AG04450 (cell line): Measurements from ENCODE around the gene SLC2A9. TPM values are rescaled to one million over a fixed set of nuclear protein-coding genes. Genes with fewer than 3 reads are reported as not detected.

Experiments
- CTCF ChIA-PET: fragments of 300-600, 350-600 bp; formaldehyde crosslinking; extraction: SDS; loops from one replicate; lab custom pipeline; 2022; ENCODE audit warnings: antibody characterized with exemption, inconsistent platforms; lab: Charles Lee
- POLR2A ChIA-PET: fragments of 350-600 bp; formaldehyde crosslinking; extraction: SDS; loops from one replicate; lab custom pipeline; 2021; ENCODE audit warnings: antibody characterized with exemption, inconsistent platforms; lab: Yijun Ruan, JAX
- DNase-seq: peaks from one replicate; pipeline ENCODE4 v3.0.0-alpha.2; 2011; ENCODE audit warnings: low read depth, low spot score
- H3K27ac ChIP-seq: one replicate; pipeline ENCODE4 v1.5.1; 2012; ENCODE audit warnings: low read depth, low read length, control low read depth
- H3K27me3 ChIP-seq: one replicate; pipeline ENCODE4 v1.6.0; 2012; ENCODE audit warnings: low read length; ENCODE audit not compliant: control insufficient read depth, insufficient read depth
- H3K4me3 ChIP-seq: 2 replicates; pipeline ENCODE4 v1.5.1; 2011; ENCODE audit warnings: mild to moderate bottlenecking, low read depth, low read length, control low read depth
- H3K9me3 ChIP-seq: 2 replicates; pipeline ENCODE4 v1.5.1; 2012; ENCODE audit warnings: low read length; ENCODE audit not compliant: control insufficient read depth, insufficient read depth
- polyA plus RNA-seq: library from polyadenylated mRNA; depleted of rRNA; stranded (reverse); fragments of >200 nt; gene quantifications from 2 replicates; pipeline ENCODE4 v1.2.3, GENCODE V29; 2011; rRNA removed
- small RNA-seq: library from RNA; depleted of rRNA; stranded (forward); fragments of <200 nt; gene quantifications from one replicate; pipeline ENCODE3, GENCODE V24; 2012; ENCODE audit warnings: low read depth; ENCODE audit not compliant: insufficient read length
- TF ChIP-seq, protein P1 (sequence below): IDR thresholded peaks from 2 replicates; pipeline ENCODE4 v1.5.1; 2011; ENCODE audit warnings: low read depth, low read length, control low read depth, inconsistent platforms

SLC2A9 gene
- polyA plus RNA-seq, 1 experiment, result 2.4 TPM

DNA sequence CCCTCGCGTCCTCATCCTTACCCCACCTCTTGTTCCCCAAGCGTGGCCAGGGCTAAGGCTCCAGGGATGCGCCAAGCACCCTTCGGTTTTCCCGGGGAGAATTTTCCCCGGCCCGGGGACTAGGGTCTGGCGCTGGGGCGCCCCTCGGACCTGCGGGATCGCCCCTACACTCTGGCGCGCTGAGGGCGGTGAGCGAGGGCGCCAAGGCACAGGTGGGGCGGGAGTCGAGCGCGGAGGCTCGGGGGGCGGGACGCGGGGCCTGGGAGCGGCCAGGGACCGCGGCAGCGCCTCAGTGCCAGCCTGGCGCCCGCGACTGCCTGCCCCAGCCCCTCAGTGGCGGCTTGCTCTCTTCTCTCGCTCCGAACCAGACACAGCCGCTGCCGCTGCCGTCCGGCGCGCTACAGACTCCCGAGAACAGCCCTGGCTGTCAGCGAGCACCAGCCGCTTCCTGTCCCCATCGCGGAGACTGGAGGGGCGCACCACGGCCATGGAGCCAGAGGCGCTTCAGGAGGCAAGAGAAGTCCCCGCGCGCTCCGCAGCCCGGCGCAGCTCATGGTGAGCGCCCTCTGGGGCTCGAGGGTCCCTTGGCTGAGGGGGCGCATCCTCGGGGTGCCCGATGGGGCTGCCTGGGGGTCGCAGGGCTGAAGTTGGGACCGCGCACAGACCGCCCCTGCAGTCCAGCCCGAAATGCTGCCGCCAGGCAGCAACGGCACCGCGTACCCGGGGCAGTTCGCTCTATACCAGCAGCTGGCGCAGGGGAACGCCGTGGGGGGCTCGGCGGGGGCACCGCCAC is 239.8 kb downstream of the SLC2A9 start, which contains the start of gene DRD5:
Gene DRD5 (plus strand): TSS at position 292 of the 793 bp plus-strand sequence. CDS start 396 bp downstream, at position 688.
- ChIA-PET CTCF (no interaction called here), POLR2A (no interaction called here)
- DNase-seq, result no peak
- Histone ChIP-seq H3K4me3 (no peak within 1 kb of the TSS), H3K27ac (no peak within 1 kb of the TSS), H3K27me3 (no peaks in the 10 kb centered on the region), H3K9me3 (peaks cover 32% of the 10 kb centered on the region)
- TF ChIP-seq, protein P1, sequence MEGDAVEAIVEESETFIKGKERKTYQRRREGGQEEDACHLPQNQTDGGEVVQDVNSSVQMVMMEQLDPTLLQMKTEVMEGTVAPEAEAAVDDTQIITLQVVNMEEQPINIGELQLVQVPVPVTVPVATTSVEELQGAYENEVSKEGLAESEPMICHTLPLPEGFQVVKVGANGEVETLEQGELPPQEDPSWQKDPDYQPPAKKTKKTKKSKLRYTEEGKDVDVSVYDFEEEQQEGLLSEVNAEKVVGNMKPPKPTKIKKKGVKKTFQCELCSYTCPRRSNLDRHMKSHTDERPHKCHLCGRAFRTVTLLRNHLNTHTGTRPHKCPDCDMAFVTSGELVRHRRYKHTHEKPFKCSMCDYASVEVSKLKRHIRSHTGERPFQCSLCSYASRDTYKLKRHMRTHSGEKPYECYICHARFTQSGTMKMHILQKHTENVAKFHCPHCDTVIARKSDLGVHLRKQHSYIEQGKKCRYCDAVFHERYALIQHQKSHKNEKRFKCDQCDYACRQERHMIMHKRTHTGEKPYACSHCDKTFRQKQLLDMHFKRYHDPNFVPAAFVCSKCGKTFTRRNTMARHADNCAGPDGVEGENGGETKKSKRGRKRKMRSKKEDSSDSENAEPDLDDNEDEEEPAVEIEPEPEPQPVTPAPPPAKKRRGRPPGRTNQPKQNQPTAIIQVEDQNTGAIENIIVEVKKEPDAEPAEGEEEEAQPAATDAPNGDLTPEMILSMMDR, result no peak

Small RNA genes within 50 kb of the gene (small RNA-seq; reads per million reads assigned to genes)
- not detected for gene RNA5SP154

Other genes starting within 250 kb of the SLC2A9 start
- gene DRD5, start 239.9 kb downstream of the SLC2A9 start, polyA plus RNA-seq, result not detected in 2 replicates
- 722 and 735 TPM in 2 replicates for gene WDR1, start 95.3 kb upstream of the SLC2A9 start, polyA plus RNA-seq